GM12874 (cell line): ENCODE data around the gene NMD3.

ENCODE experiments used
- TF ChIP-seq, protein P1 (sequence below): IDR thresholded peaks from 2 replicates; pipeline ENCODE4 v1.5.1; 2011; ENCODE audit warnings: low read depth, mild to moderate bottlenecking, control low read depth, low read length, moderate library complexity; ENCODE audit not compliant: insufficient read depth

Gene NMD3

DNA sequence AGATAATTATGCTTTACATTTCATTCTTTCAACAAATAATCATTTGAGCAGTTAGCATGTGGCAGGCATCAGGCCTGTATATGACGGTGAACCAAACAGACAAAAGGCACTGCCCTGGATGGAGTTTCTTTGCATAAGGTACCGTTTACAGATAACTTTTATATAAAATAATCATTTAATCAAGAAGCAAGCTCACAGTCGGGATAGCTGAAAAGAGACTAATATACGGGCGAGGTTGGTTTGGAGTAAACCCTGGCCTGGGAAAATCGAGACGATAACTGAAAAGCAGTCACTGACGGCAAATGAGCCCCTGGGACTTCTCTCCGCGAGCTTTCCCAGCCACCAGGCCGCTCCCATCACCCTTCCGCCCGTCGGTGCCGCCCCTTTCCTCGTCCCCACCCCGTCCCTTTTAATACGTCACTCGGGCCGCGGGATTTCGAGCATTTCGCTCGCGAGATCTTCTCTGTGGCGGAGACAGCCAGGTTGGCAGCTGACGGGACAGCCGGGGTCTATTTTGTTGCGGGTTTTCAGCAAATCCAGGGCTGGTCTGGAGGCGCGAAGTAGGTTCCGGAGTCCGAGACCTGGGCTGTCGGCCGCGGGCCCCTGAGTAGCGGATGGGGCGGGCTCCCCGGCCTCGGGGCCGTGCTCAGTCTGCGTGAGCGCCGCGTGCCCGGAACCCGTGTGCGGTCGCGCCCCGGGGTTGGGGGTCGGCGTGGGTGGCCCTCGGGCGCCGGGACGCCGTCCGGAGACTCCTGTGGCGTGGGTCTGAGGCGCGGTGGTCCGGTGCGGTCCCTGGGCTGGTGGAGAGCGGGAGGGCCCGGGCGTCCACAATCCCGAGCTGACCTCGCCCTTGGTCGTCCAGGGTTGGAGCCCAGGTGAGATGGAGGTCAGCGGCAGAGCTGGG is at the start of gene NMD3:
Gene NMD3, plus strand, starts transcription at position 462 of the 904 bp plus-strand sequence. CDS start 703 bp downstream, outside the sequence.
- TF ChIP-seq, protein P1, sequence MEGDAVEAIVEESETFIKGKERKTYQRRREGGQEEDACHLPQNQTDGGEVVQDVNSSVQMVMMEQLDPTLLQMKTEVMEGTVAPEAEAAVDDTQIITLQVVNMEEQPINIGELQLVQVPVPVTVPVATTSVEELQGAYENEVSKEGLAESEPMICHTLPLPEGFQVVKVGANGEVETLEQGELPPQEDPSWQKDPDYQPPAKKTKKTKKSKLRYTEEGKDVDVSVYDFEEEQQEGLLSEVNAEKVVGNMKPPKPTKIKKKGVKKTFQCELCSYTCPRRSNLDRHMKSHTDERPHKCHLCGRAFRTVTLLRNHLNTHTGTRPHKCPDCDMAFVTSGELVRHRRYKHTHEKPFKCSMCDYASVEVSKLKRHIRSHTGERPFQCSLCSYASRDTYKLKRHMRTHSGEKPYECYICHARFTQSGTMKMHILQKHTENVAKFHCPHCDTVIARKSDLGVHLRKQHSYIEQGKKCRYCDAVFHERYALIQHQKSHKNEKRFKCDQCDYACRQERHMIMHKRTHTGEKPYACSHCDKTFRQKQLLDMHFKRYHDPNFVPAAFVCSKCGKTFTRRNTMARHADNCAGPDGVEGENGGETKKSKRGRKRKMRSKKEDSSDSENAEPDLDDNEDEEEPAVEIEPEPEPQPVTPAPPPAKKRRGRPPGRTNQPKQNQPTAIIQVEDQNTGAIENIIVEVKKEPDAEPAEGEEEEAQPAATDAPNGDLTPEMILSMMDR: no peak

DNA sequence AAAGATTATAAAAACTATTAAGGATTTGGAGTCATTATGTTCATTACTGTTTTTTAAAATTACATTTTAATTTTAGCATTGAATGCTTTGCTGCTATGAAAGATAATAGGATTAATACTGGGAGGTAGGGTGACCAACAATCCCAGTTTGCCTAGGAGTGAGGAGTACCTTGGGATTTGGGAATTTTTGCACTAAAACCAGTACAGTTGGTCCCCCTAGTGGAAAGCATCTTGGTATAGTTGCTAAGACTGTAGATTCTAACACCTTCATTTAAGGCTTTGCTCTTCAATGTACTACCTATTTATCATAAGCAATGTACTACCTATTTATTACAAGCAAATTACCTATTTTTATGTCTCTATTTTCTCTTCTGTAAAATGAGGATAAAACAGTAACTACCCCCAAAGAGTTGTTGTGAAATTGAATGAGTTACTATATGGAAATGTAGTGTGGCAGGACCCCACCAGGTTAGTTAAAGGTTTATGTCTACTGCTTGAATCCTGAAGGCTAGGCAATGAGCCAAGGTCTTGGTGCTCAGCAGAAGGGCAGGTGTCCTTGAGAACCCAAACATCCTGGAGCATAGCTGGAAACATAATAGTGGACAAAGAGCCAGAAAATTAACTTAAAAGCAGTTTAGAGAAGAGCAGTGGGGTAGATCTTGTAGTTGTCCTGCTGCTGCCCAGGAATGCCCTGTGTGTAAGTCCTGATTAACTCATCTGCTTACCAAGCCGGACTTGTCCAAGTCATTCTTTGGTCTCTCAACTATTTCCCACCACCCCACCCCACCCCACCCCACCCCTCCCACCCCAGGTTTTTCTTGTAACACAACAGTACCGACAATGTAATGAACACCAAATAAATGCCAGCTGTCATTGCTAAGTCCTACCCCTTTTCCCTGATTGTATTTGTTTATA is 49.2 kb upstream of the NMD3 start:
- TF ChIP-seq, protein P1: no peak

GRCh38 chr3:161175506-161175905 is 45.6 kb upstream of the NMD3 start:
- TF ChIP-seq, protein P1: no peak

DNA sequence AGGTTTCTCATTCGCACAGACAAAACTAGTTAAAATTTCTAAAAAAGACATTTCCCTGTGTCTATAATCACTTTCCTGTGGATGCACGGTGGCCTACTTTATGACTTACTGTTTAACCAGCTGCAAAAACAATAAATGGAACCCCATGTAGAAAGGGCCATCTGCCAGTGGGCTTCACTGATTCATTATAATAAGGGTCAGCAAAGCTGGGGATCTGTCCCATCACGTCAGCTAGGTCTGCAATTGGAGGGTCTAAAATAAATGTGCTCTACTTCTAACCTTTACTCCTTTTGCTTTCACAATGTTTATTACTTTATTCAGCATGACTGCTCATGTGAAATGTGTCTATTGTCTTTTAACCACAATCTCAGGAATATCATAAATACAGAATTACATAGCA is 43.1 kb upstream of the NMD3 start:
- TF ChIP-seq, protein P1: no peak

- TF ChIP-seq, protein P1: no peak
Observed at GRCh38 chr3:161187046-161187445, 34.1 kb upstream of the NMD3 start.

GRCh38 chr3:161197855-161198850 is 23.0 kb upstream of the NMD3 start:
- TF ChIP-seq, protein P1: no peak
